SK-N-SH treated with all-trans-retinoic acid at 6 μM for 48 hours (cell line): ENCODE results near the gene BOK.

Source experiments
- BACH2 ChIP-seq: fragments of 250-450 bp; sonication (Bioruptor Pico); IDR thresholded peaks from 2 replicates; pipeline ENCODE4 v1.9.0; 2021; ENCODE audit warnings: mild to moderate bottlenecking, borderline replicate concordance
- CREB5 ChIP-seq: fragments of 250-450 bp; sonication (Bioruptor Pico); IDR thresholded peaks from 2 replicates; pipeline ENCODE4 v1.5.1; 2020; ENCODE audit warnings: low read depth, mild to moderate bottlenecking, moderate library complexity
- ISL1 ChIP-seq: fragments of 250-450 bp; sonication (Bioruptor Pico); IDR thresholded peaks from 2 replicates; pipeline ENCODE4 v2.1.2; 2022; ENCODE audit warnings: mild to moderate bottlenecking, moderate library complexity
- RARB ChIP-seq: fragments of 250-450 bp; sonication (Bioruptor Pico); IDR thresholded peaks from 2 replicates; pipeline ENCODE4 v1.8.0; 2021; ENCODE audit warnings: mild to moderate bottlenecking, moderate library complexity
- ZFP3 ChIP-seq: fragments of 250-450 bp; sonication (Bioruptor Pico); IDR thresholded peaks from 2 replicates; pipeline ENCODE4 v1.5.0; 2020; ENCODE audit warnings: mild to moderate bottlenecking, moderate library complexity

- TF ChIP-seq CREB5 (CRISPR knock-in tag) (no peak), RARB (CRISPR knock-in tag) (no peak), BACH2 (CRISPR knock-in tag) (no peak), ZFP3 (no peak), ISL1 (CRISPR knock-in tag) (no peak)
Measured at GRCh38 chr2:241561832-241562231, 3.3 kb downstream of the BOK start.
